Measurements from ENCODE around the gene DTHD1. TPM values are rescaled to one million over a fixed set of nuclear protein-coding genes. Genes with fewer than 3 reads are reported as not detected.

Gene DTHD1
- total RNA-seq, 1 experiment from 2014 or later, result not detected

- Histone ChIP-seq H3K27me3 (ENCODE audit: insufficient read depth, low read length) (no peaks in the 10 kb centered on the region), H3K36me3 (ENCODE audit: control insufficient read depth in 1 of 2, insufficient read depth in 2 of 2, low read length in 2 of 2) (no peaks in the 10 kb centered on the region), H3K9me3 (ENCODE audit: control insufficient read depth in 1 of 2, insufficient read depth in 1 of 2, low read depth in 1 of 2, low read length in 2 of 2) (no peaks in the 10 kb centered on the region), H3K4me3 (replicated peaks in 1 of 2; ENCODE audit: low read depth in 1 of 2, low read length in 2 of 2) (no peak overlapping the region), H3K79me2 (ENCODE audit: insufficient read depth, low read length) (no peaks in the 10 kb centered on the region), H3K9me2 (ENCODE audit: insufficient read depth) (no peaks in the 10 kb centered on the region), H3K4me2 (ENCODE audit: low read length) (no peak overlapping the region), H3K4me1 (ENCODE audit: control insufficient read depth in 1 of 2, insufficient read depth in 2 of 2, low read length in 2 of 2) (peaks cover 0 to 4% of the 10 kb centered on the region in 2 experiments; a peak in 1 of 4 replicates), H3K9ac (ENCODE audit: low read length) (no peak overlapping the region), H3K27ac (ENCODE audit: low read depth, low read length) (no peak overlapping the region), H2AFZ (ENCODE audit: low read depth, low read length, poor library complexity, severe bottlenecking) (no peak overlapping the region), H4K20me1 (ENCODE audit: insufficient read depth) (no peaks in the 10 kb centered on the region)
- POLR2A ChIA-PET, result no interaction called here
- no TSS peak for BruUV-seq (replicated peaks)
- ATAC-seq (no peak), DNase-seq (ENCODE audit: low read depth, low spot score) (no peak)
- CTCF ChIA-PET, result interaction anchor here (1.1 kb wide), 1 partner anchor 46 kb away, joined by 7 read pairs; no protein-coding TSS in a partner anchor
- RAD21 ChIA-PET (ENCODE audit: low non-redundant PET in 1 of 2, low total read pairs in 2 of 2, uncharacterized antibody in 2 of 2, unreplicated experiment in 2 of 2), result no interaction called here
- intact Hi-C loops (cut with micrococcal nuclease), result no loop called here
- TF ChIP-seq EGR1 (IDR thresholded peaks at IDR 0.05; ENCODE audit: low read depth) (no peak), SIN3A (IDR thresholded peaks at IDR 0.05; ENCODE audit: low read depth) (no peak), CEBPB (IDR thresholded peaks at IDR 0.05; ENCODE audit: low read depth) (no peak), YY1 (IDR thresholded peaks at IDR 0.05; ENCODE audit: extremely low read depth, insufficient replicate concordance, low read depth, low read length) (no peak), ZFX (IDR thresholded peaks at IDR 0.05) (no peak), EZH2 (IDR thresholded peaks at IDR 0.05) (no peak), POLR2A (IDR thresholded peaks at IDR 0.05; ENCODE audit: borderline replicate concordance, extremely low read depth, insufficient read depth, insufficient read length) (no peak), CBX3 (IDR thresholded peaks at IDR 0.05; ENCODE audit: low read depth) (no peak), FOSL1 (IDR thresholded peaks at IDR 0.05; ENCODE audit: low read depth) (no peak), TCF7L2 (IDR thresholded peaks at IDR 0.05; ENCODE audit: borderline replicate concordance, extremely low read depth, insufficient read depth, insufficient read length) (no peak), ZNF274 (IDR thresholded peaks at IDR 0.05; ENCODE audit: low read depth, low read length) (no peak), ELF1 (IDR thresholded peaks at IDR 0.05; ENCODE audit: borderline replicate concordance, low read depth) (no peak), RAD21 (IDR thresholded peaks at IDR 0.05; ENCODE audit: low read depth) (no peak), REST (IDR thresholded peaks at IDR 0.05; ENCODE audit: low read depth) (no peak), SP1 (IDR thresholded peaks at IDR 0.05; ENCODE audit: low read depth) (no peak), MAX (IDR thresholded peaks at IDR 0.05) (no peak), EZH2phosphoT487 (IDR thresholded peaks at IDR 0.05; ENCODE audit: borderline replicate concordance) (no peak)
- TF ChIP-seq, protein P1, sequence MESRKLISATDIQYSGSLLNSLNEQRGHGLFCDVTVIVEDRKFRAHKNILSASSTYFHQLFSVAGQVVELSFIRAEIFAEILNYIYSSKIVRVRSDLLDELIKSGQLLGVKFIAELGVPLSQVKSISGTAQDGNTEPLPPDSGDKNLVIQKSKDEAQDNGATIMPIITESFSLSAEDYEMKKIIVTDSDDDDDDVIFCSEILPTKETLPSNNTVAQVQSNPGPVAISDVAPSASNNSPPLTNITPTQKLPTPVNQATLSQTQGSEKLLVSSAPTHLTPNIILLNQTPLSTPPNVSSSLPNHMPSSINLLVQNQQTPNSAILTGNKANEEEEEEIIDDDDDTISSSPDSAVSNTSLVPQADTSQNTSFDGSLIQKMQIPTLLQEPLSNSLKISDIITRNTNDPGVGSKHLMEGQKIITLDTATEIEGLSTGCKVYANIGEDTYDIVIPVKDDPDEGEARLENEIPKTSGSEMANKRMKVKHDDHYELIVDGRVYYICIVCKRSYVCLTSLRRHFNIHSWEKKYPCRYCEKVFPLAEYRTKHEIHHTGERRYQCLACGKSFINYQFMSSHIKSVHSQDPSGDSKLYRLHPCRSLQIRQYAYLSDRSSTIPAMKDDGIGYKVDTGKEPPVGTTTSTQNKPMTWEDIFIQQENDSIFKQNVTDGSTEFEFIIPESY (IDR thresholded peaks at IDR 0.05; ENCODE audit: extremely low read depth, insufficient replicate concordance, low read length), result no peak
- TF ChIP-seq, protein P2, sequence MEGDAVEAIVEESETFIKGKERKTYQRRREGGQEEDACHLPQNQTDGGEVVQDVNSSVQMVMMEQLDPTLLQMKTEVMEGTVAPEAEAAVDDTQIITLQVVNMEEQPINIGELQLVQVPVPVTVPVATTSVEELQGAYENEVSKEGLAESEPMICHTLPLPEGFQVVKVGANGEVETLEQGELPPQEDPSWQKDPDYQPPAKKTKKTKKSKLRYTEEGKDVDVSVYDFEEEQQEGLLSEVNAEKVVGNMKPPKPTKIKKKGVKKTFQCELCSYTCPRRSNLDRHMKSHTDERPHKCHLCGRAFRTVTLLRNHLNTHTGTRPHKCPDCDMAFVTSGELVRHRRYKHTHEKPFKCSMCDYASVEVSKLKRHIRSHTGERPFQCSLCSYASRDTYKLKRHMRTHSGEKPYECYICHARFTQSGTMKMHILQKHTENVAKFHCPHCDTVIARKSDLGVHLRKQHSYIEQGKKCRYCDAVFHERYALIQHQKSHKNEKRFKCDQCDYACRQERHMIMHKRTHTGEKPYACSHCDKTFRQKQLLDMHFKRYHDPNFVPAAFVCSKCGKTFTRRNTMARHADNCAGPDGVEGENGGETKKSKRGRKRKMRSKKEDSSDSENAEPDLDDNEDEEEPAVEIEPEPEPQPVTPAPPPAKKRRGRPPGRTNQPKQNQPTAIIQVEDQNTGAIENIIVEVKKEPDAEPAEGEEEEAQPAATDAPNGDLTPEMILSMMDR (IDR thresholded peaks at IDR 0.05 in 2 of 3, conservative IDR thresholded peaks at IDR 0.05 in 1 of 3; ENCODE audit: borderline replicate concordance in 1 of 3, insufficient read depth in 1 of 3, low read depth in 2 of 3, low read length in 2 of 3), result no peak
- TF ChIP-seq, protein P3, sequence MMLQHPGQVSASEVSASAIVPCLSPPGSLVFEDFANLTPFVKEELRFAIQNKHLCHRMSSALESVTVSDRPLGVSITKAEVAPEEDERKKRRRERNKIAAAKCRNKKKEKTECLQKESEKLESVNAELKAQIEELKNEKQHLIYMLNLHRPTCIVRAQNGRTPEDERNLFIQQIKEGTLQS (IDR thresholded peaks at IDR 0.05), result no peak
Measured at GRCh38 chr4:36353998-36354397, 72.6 kb downstream of the DTHD1 start.

Measured in HCT116 (cell line).